IPS DF 19.7 (cell line): ENCODE data around the gene WWP2.

Experiments
- DNase-seq: peaks from one replicate; pipeline ENCODE4 v3.0.0-alpha.2; 2013; ENCODE audit warnings: low read depth, low spot score

Gene WWP2

GRCh38 chr16:69927056-69927757 lies 165.1 kb downstream of the WWP2 start:
- no peak for DNase-seq

- DNase-seq = no peak
These were observed 166.8 kb downstream of the WWP2 start for GRCh38 chr16:69928856-69929400.

GRCh38 chr16:69929480-69929879 lies 167.3 kb downstream of the WWP2 start:
- DNase-seq = no peak

- DNase-seq = peak; percentile 40
These were observed 168.1 kb downstream of the WWP2 start for GRCh38 chr16:69930117-69930776.

- no peak for DNase-seq
These were observed 169.5 kb downstream of the WWP2 start for GRCh38 chr16:69931631-69932030.

GRCh38 chr16:69932228-69932627 lies 170.1 kb downstream of the WWP2 start:
- DNase-seq = no peak

- DNase-seq = no peak
These were observed 170.7 kb downstream of the WWP2 start for GRCh38 chr16:69932691-69933392.

GRCh38 chr16:69934044-69934443 lies 171.9 kb downstream of the WWP2 start:
- no peak for DNase-seq

GRCh38 chr16:69934751-69935150 lies 172.6 kb downstream of the WWP2 start:
- no peak for DNase-seq

- no peak for DNase-seq
These were observed 173.2 kb downstream of the WWP2 start for GRCh38 chr16:69935278-69935711.

- DNase-seq = no peak
These were observed 173.6 kb downstream of the WWP2 start for GRCh38 chr16:69935740-69936139.

- no peak for DNase-seq
These were observed 174.1 kb downstream of the WWP2 start for GRCh38 chr16:69936252-69936651.

GRCh38 chr16:69936751-69937211 lies 174.6 kb downstream of the WWP2 start:
- no peak for DNase-seq

- no peak for DNase-seq
These were observed 175.4 kb downstream of the WWP2 start for GRCh38 chr16:69937465-69937951.

- DNase-seq = no peak
These were observed 177.1 kb downstream of the WWP2 start for GRCh38 chr16:69938981-69939820.

- DNase-seq = no peak
These were observed 177.9 kb downstream of the WWP2 start for GRCh38 chr16:69939821-69940585.

GRCh38 chr16:69940676-69941075 lies 178.5 kb downstream of the WWP2 start:
- no peak for DNase-seq

- no peak for DNase-seq
These were observed 179.3 kb downstream of the WWP2 start for GRCh38 chr16:69941251-69942098.

GRCh38 chr16:69942099-69942491 lies 180.0 kb downstream of the WWP2 start:
- no peak for DNase-seq
